Hepatocyte (in vitro differentiated cells): ENCODE data around the gene ZSCAN2. TPM values are rescaled to one million over a fixed set of nuclear protein-coding genes. Genes with fewer than 3 reads are reported as not detected.
A peak's percentile ranks its signal among the peaks of the same experiment; 100 is the strongest.

Source experiments
- DNase-seq: peaks from one replicate; pipeline ENCODE4 v3.0.0-alpha.2; 2016; ENCODE audit warnings: low spot score
- H2AFZ ChIP-seq: fragments of 200-600 bp; sonication (generic); 2 replicates; pipeline ENCODE4 v1.6.0; 2016; ENCODE audit warnings: antibody characterized with exemption, mild to moderate bottlenecking
- H3K27ac ChIP-seq: fragments of 200-600 bp; sonication (generic); 2 replicates; pipeline ENCODE4 v1.5.1; 2016; ENCODE audit warnings: mild to moderate bottlenecking
- H3K27me3 ChIP-seq: fragments of 200-600 bp; sonication (generic); 2 replicates; pipeline ENCODE4 v1.6.1; 2016
- H3K36me3 ChIP-seq: fragments of 200-600 bp; sonication (generic); replicated peaks from 2 replicates; pipeline ENCODE4 v1.5.1; 2016; ENCODE audit warnings: low read depth; ENCODE audit not compliant: insufficient read depth
- H3K4me1 ChIP-seq: fragments of 200-600 bp; sonication (generic); 2 replicates; pipeline ENCODE4 v1.5.1; 2016; ENCODE audit warnings: mild to moderate bottlenecking, moderate library complexity; ENCODE audit not compliant: insufficient read depth
- H3K4me2 ChIP-seq: fragments of 200-600 bp; sonication (generic); 2 replicates; pipeline ENCODE4 v1.6.0; 2016
- H3K4me3 ChIP-seq: fragments of 200-600 bp; sonication (generic); 2 replicates; pipeline ENCODE4 v1.5.1; 2016; ENCODE audit warnings: mild to moderate bottlenecking
- H3K79me2 ChIP-seq: fragments of 200-600 bp; sonication (generic); 2 replicates; pipeline ENCODE4 v1.6.0; 2017; ENCODE audit warnings: mild to moderate bottlenecking
- H3K9me2 ChIP-seq: fragments of 200-600 bp; sonication (generic); replicated peaks from 2 replicates; pipeline ENCODE4 v1.6.0; 2017; ENCODE audit warnings: mild to moderate bottlenecking; ENCODE audit not compliant: insufficient read depth
- H3K9me3 ChIP-seq: fragments of 200-600 bp; sonication (generic); 2 replicates; pipeline ENCODE4 v1.5.1; 2016; ENCODE audit warnings: low read depth, mild to moderate bottlenecking
- H4K20me1 ChIP-seq: fragments of 200-600 bp; sonication (generic); 2 replicates; pipeline ENCODE4 v1.6.0; 2016; ENCODE audit warnings: mild to moderate bottlenecking; ENCODE audit not compliant: insufficient read depth, poor library complexity, severe bottlenecking
- CTCF ChIP-seq: fragments of 200-600 bp; sonication (generic); IDR thresholded peaks from 2 replicates; pipeline ENCODE4 v1.5.1; 2016; ENCODE audit warnings: antibody characterized with exemption, mild to moderate bottlenecking; ENCODE audit not compliant: poor library complexity
- EZH2 ChIP-seq: fragments of 200-600 bp; sonication (generic); IDR thresholded peaks from 2 replicates; pipeline ENCODE4 v1.6.1; 2016; ENCODE audit warnings: antibody characterized with exemption, mild to moderate bottlenecking, borderline replicate concordance
- EZH2phosphoT487 ChIP-seq: fragments of 200-600 bp; sonication (generic); IDR thresholded peaks from one replicate; pipeline ENCODE4 v1.6.1; 2018; ENCODE audit warnings: antibody characterized with exemption, mild to moderate bottlenecking, low read depth, moderate library complexity; ENCODE audit not compliant: unreplicated experiment, severe bottlenecking
- WGBS: methylation state at CpG from one replicate; pipeline ENCODE4 v1.1.6; 2016; ENCODE audit warnings: low lambda C conversion rate; ENCODE audit errors: missing lambda C conversion rate; 5-methylcytosine and 5-hydroxymethylcytosine counted together
- polyA plus RNA-seq: library from polyadenylated mRNA; unstranded; fragments of >200 nt; fragmentation: Nextera tagmentation; extraction: Ambion mirVana; gene quantifications from 2 replicates; pipeline ENCODE4 v1.2.1, GENCODE V29; 2016
- total RNA-seq: library from RNA; depleted of rRNA; stranded (reverse); fragments of >200 nt; gene quantifications from 2 replicates; pipeline ENCODE4 v1.2.3, GENCODE V29; 2014

Gene ZSCAN2
- total and polyA plus RNA-seq, 2 experiments from 2014 or later, result 11.2 to 21.8 TPM

DNA sequence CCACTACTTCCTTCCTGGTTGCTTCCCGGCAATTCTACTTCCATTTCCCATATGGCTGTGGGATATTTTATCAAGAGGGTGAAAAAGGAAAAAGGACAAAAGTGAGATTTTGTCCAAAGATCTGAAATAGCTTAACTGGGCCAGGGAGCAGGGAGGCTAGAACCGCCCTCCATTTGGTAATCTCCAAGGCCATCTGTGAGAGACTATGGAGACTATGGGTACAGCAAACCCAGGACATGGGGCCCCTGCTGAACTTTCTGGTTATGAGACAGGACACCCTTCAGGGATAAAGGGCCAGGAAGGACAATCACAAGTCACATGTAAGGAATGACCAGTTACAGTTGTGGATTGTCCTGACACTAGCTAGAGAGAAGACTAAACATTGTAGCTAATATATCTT lies 24.3 kb downstream of the ZSCAN2 start:
- DNase-seq, result no peak
- no peaks in the 10 kb centered on the region for H4K20me1 ChIP-seq
- H3K4me3 ChIP-seq, result no peak overlapping the region
- peaks cover 19% of the 10 kb centered on the region for H3K79me2 ChIP-seq
- no peak overlapping the region for H3K4me2 ChIP-seq
- no peaks in the 10 kb centered on the region for H3K9me2 ChIP-seq
- no peak overlapping the region for H3K27ac ChIP-seq
- no peaks in the 10 kb centered on the region for H3K4me1 ChIP-seq
- H3K36me3 ChIP-seq, result peaks cover 11% of the 10 kb centered on the region
- peaks cover 20% of the 10 kb centered on the region for H3K9me3 ChIP-seq
- TF ChIP-seq EZH2 (no peak), EZH2phosphoT487 (no peak), CTCF (no peak)
- H2AFZ ChIP-seq, result no peak overlapping the region
- WGBS, result 96% methylated on average over 2 of the region's 2 CpGs
- H3K27me3 ChIP-seq, result no peaks in the 10 kb centered on the region

GRCh38 chr15:84629033-84629432 lies 28.2 kb downstream of the ZSCAN2 start:
- WGBS, result 94% methylated on average over 9 of the region's 9 CpGs

DNA sequence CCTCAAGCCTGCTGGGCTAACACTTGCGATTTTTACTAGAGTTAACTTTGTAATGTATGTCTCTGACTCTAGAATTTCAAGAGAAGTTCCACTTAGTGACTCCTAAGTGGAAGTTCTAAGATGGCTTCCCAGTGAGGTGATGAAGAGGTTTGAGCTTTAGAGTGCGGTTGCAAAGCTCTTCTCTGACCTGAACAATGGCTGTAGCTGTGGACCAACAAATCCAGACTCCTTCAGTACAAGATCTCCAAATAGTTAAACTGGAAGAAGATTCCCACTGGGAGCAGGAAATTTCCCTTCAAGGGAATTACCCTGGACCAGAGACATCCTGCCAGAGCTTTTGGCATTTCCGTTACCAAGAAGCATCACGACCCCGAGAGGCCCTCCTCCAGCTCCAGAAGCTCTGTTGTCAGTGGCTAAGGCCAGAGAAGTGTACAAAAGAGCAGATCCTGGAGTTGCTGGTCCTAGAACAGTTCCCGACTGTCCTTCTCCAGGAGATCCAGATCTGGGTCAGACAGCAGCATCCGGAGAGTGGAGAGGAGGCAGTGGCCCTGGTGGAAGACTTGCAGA lies 31.0 kb downstream of the ZSCAN2 start:
- H3K27ac ChIP-seq, result peak overlapping the region; percentile 86
- H4K20me1 ChIP-seq, result peaks cover 10% of the 10 kb centered on the region
- H3K9me2 ChIP-seq, result no peaks in the 10 kb centered on the region
- H3K79me2 ChIP-seq, result peaks cover 39% of the 10 kb centered on the region
- TF ChIP-seq EZH2phosphoT487, result no peak
- TF ChIP-seq CTCF, result no peak
- no peak for TF ChIP-seq EZH2
- no peaks in the 10 kb centered on the region for H3K9me3 ChIP-seq
- DNase-seq, result no peak
- H2AFZ ChIP-seq, result peak overlapping the region; percentile 97
- H3K27me3 ChIP-seq, result no peaks in the 10 kb centered on the region
- peak overlapping the region; percentile 56 for H3K4me3 ChIP-seq
- no peaks in the 10 kb centered on the region for H3K36me3 ChIP-seq
- peak overlapping the region; percentile 98 for H3K4me2 ChIP-seq
- peaks cover 26% of the 10 kb centered on the region for H3K4me1 ChIP-seq
- 56% methylated on average over 7 of the region's 7 CpGs for WGBS

More at GRCh38 chr15:84629033-84629432, 28.2 kb downstream of the ZSCAN2 start:
- no peak for DNase-seq
- TF ChIP-seq EZH2, result no peak
- TF ChIP-seq CTCF, result no peak
- H3K4me3 ChIP-seq, result no peak overlapping the region
- no peak overlapping the region for H2AFZ ChIP-seq
- H4K20me1 ChIP-seq, result peaks cover 3% of the 10 kb centered on the region
- H3K9me3 ChIP-seq, result no peaks in the 10 kb centered on the region
- H3K4me2 ChIP-seq, result no peak overlapping the region
- no peaks in the 10 kb centered on the region for H3K9me2 ChIP-seq
- peaks cover 16% of the 10 kb centered on the region for H3K4me1 ChIP-seq
- no peak overlapping the region for H3K27ac ChIP-seq
- H3K79me2 ChIP-seq, result peaks cover 17% of the 10 kb centered on the region
- H3K27me3 ChIP-seq, result no peaks in the 10 kb centered on the region
- no peaks in the 10 kb centered on the region for H3K36me3 ChIP-seq
